HepG2 (cell line): Measurements from ENCODE around the gene ZNF491. TPM values are rescaled to one million over a fixed set of nuclear protein-coding genes. Genes with fewer than 3 reads are reported as not detected.

Experiments
- ARID3A ChIP-seq: IDR thresholded peaks from 2 replicates; pipeline ENCODE4 v1.6.1; 2012; ENCODE audit warnings: low read depth, low read length, improper control_type of control experiment
- ATF6 ChIP-seq: sonication (generic); formaldehyde crosslinking; conservative IDR thresholded peaks from 2 replicates; pipeline ENCODE4 v1.4.0; 2020; ENCODE audit warnings: missing genetic modification reagents
- FOXK1 ChIP-seq: sonication (generic); formaldehyde crosslinking; IDR thresholded peaks from 2 replicates; pipeline ENCODE4 v1.4.0; 2020; ENCODE audit warnings: low read depth, missing genetic modification reagents, borderline replicate concordance
- GMEB2 ChIP-seq: IDR thresholded peaks from 2 replicates; pipeline ENCODE4 v1.6.1; 2016; ENCODE audit warnings: missing biosample characterization, missing genetic modification reagents, low read depth
- HBP1 ChIP-seq: IDR thresholded peaks from 2 replicates; pipeline ENCODE4 v1.6.1; 2016; ENCODE audit warnings: low read depth, control low read depth
- HMG20B ChIP-seq: conservative IDR thresholded peaks from 2 replicates; pipeline ENCODE4 v1.6.1; 2016; ENCODE audit warnings: missing genetic modification reagents, missing compliant biosample characterization
- IKZF1 ChIP-seq: fragments of 450-650 bp; IDR thresholded peaks from 2 replicates; pipeline ENCODE4 v1.7.1; 2016
- KMT2B ChIP-seq: IDR thresholded peaks from 2 replicates; pipeline ENCODE4 v1.6.1; 2016; ENCODE audit warnings: missing genetic modification reagents, missing compliant biosample characterization
- MAFK ChIP-seq, 2 experiments: IDR thresholded peaks in 1 of 2; conservative IDR thresholded peaks in 1 of 2; 2 replicates each; pipeline ENCODE4 v1.6.1; 2011; ENCODE audit warnings: improper control_type of control experiment in 2 of 2, low read length in 2 of 2
- NFE2L1 ChIP-seq: sonication (generic); formaldehyde crosslinking; IDR thresholded peaks from 2 replicates; pipeline ENCODE4 v1.4.0; 2020; ENCODE audit warnings: missing genetic modification reagents, mild to moderate bottlenecking, borderline replicate concordance
- NR2F6 ChIP-seq, 2 experiments: IDR thresholded peaks; 2 replicates each; pipeline ENCODE4 v1.6.1; 2016; ENCODE audit warnings: antibody characterized with exemption in 1 of 2, mild to moderate bottlenecking in 1 of 2
- TOE1 ChIP-seq: sonication (generic); formaldehyde crosslinking; IDR thresholded peaks from 2 replicates; pipeline ENCODE4 v1.4.0; 2020; ENCODE audit warnings: mild to moderate bottlenecking, missing genetic modification reagents
- ZFP62 ChIP-seq: sonication (generic); formaldehyde crosslinking; IDR thresholded peaks from 2 replicates; pipeline ENCODE4 v1.4.0; 2020; ENCODE audit warnings: missing genetic modification reagents
- ZNF24 ChIP-seq: fragments of 450-650 bp; IDR thresholded peaks from 2 replicates; pipeline ENCODE4 v1.6.1; 2017; ENCODE audit warnings: antibody characterized with exemption, mild to moderate bottlenecking
- ZNF251 ChIP-seq: sonication (generic); formaldehyde crosslinking; IDR thresholded peaks from 2 replicates; pipeline ENCODE4 v1.9.0; 2021; ENCODE audit warnings: mild to moderate bottlenecking, missing genetic modification reagents
- ZNF44 ChIP-seq: sonication (generic); formaldehyde crosslinking; IDR thresholded peaks from 2 replicates; pipeline ENCODE4 v1.5.1; 2020; ENCODE audit warnings: mild to moderate bottlenecking, missing genetic modification reagents
- ZNF446 ChIP-seq: sonication (generic); formaldehyde crosslinking; IDR thresholded peaks from 2 replicates; pipeline ENCODE4 v1.5.0; 2020; ENCODE audit warnings: mild to moderate bottlenecking, missing genetic modification reagents
- ZNF749 ChIP-seq: sonication (generic); formaldehyde crosslinking; IDR thresholded peaks from 2 replicates; pipeline ENCODE4 v1.8.0; 2022; ENCODE audit warnings: mild to moderate bottlenecking, missing genetic modification reagents, moderate library complexity, borderline replicate concordance
- ZNF770 ChIP-seq: sonication (generic); formaldehyde crosslinking; IDR thresholded peaks from 2 replicates; pipeline ENCODE4 v1.5.0; 2020; ENCODE audit warnings: mild to moderate bottlenecking, missing genetic modification reagents
- ZNF850 ChIP-seq: sonication (generic); formaldehyde crosslinking; conservative IDR thresholded peaks from 2 replicates; pipeline ENCODE4 v1.9.0; 2021; ENCODE audit warnings: mild to moderate bottlenecking, missing genetic modification reagents
- polyA plus RNA-seq, 8 experiments: library from polyadenylated mRNA; depleted of rRNA in 3 of 8; stranded (reverse) in 7 of 8; unstranded in 1 of 8; fragments of >200 nt; fragmentation: Illumina TruSeq in 4 of 8; extraction: Trizol in 4 of 8; gene quantifications; 2 replicates each; pipeline versions ENCODE4 v1.2.1 to v1.2.3, GENCODE V29; 2011 to 2016; ENCODE audit warnings: low read depth in 4 of 8, missing spikeins in 1 of 8, mixed read lengths in 1 of 8; ENCODE audit not compliant: insufficient read depth in 1 of 8
- total RNA-seq, 5 experiments: library from RNA; depleted of rRNA; stranded (reverse); fragments of >200 nt; fragmentation: Illumina TruSeq; extraction: Trizol; gene quantifications; 2 replicates each; pipeline ENCODE4 v1.2.3, GENCODE V29; 2016; ENCODE audit warnings: low read depth in 1 of 5

ZNF491 gene
- total and polyA plus RNA-seq, 2 of the 13 experiments (the other 11 are each of a cell fraction or from before 2014, with no cell fraction given) = 0.57 to 2.2 TPM

- TF ChIP-seq IKZF1 (no peak), ZFP62 (no peak), GMEB2 (CRISPR knock-in tag) (no peak), HMG20B (CRISPR knock-in tag) (no peak), ZNF24 (no peak), ZNF850 (CRISPR knock-in tag) (no peak), ARID3A (no peak; the same call in 1 of the 2 replicates), FOXK1 (CRISPR knock-in tag) (0 out of 2 replicates have a peak, but pooled peaks have one; percentile 39), HBP1 (no peak; the same call in 1 of the 2 replicates), NR2F6 (IDR thresholded peaks at IDR 0.05) (peak; percentile 39; the same call in 1 of the 2 replicates), NR2F6 (CRISPR knock-in tag; IDR thresholded peaks at IDR 0.05) (peak; percentile 60), ZNF749 (CRISPR knock-in tag) (no peak; the same call in 1 of the 2 replicates), ATF6 (CRISPR knock-in tag) (no peak), ZNF446 (no peak), NFE2L1 (CRISPR knock-in tag) (no peak), ZNF770 (CRISPR knock-in tag) (peak; percentile 56; the same call in 1 of the 2 replicates), TOE1 (CRISPR knock-in tag) (no peak), MAFK (conservative IDR thresholded peaks at IDR 0.05 in 1 of 2, IDR thresholded peaks at IDR 0.05 in 1 of 2; ENCODE audit: low read length in 2 of 2) (no peak), ZNF251 (CRISPR knock-in tag) (0 out of 2 replicates have a peak, but pooled peaks have one; percentile 49), ZNF44 (CRISPR knock-in tag) (no peak), KMT2B (0 out of 2 replicates have a peak, but pooled peaks have one; percentile 16)
Measured at GRCh38 chr19:11766597-11767591, 31.4 kb upstream of the ZNF491 start, which contains the start of gene ZNF441 (continued).
